K562 (cell line): ENCODE measurements around the gene PYHIN1. TPM values are rescaled to one million over a fixed set of nuclear protein-coding genes. Genes with fewer than 3 reads are reported as not detected.

Experiments
- ELF1 ChIP-seq: fragments of 200-800 bp; sonication (Bioruptor generic); IDR thresholded peaks from 2 replicates; pipeline ENCODE4 v1.6.1; 2016; ENCODE audit warnings: missing genetic modification characterization, missing compliant biosample characterization
- ERF ChIP-seq: fragments of 450-650 bp; formaldehyde crosslinking; IDR thresholded peaks from 2 replicates; pipeline ENCODE4 v1.4.0; 2020; ENCODE audit warnings: mild to moderate bottlenecking, mixed read lengths
- EWSR1 ChIP-seq: fragments of 450-650 bp; IDR thresholded peaks from 2 replicates; pipeline ENCODE4 v1.6.1; 2018; ENCODE audit warnings: borderline replicate concordance, mild to moderate bottlenecking, low read depth, moderate library complexity; ENCODE audit not compliant: partially characterized antibody
- HDAC8 ChIP-seq: fragments of 450-650 bp; IDR thresholded peaks from 2 replicates; pipeline ENCODE4 v1.6.1; 2016; ENCODE audit warnings: mild to moderate bottlenecking, missing genetic modification characterization, moderate library complexity, missing compliant biosample characterization
- LARP7 ChIP-seq: fragments of 450-650 bp; IDR thresholded peaks from 2 replicates; pipeline ENCODE4 v1.6.1; 2016
- NR1H2 ChIP-seq: sonication (generic); formaldehyde crosslinking; IDR thresholded peaks from 2 replicates; pipeline ENCODE4 v1.4.0; 2020; ENCODE audit warnings: mild to moderate bottlenecking, missing genetic modification reagents
- SETDB1 ChIP-seq: IDR thresholded peaks from one replicate; pipeline ENCODE4 v1.6.1; 2012; ENCODE audit warnings: low read length, control low read depth, inconsistent platforms
- SLC30A9 ChIP-seq: fragments of 250-450 bp; sonication (Bioruptor Pico); IDR thresholded peaks from 2 replicates; pipeline ENCODE4 v1.8.0; 2022; ENCODE audit warnings: mild to moderate bottlenecking, moderate library complexity
- TAF1 ChIP-seq: IDR thresholded peaks from 2 replicates; pipeline ENCODE4 v1.6.1; 2011; ENCODE audit warnings: mild to moderate bottlenecking, low read length, moderate library complexity; ENCODE audit not compliant: insufficient read depth, control insufficient read depth, severe bottlenecking; ENCODE audit errors: extremely low read depth
- TCFL5 ChIP-seq: fragments of 250-450 bp; sonication (Bioruptor Pico); conservative IDR thresholded peaks from 2 replicates; pipeline ENCODE4 v1.6.1; 2021; ENCODE audit warnings: mild to moderate bottlenecking, moderate library complexity, matching md5 sums
- TGIF2 ChIP-seq: sonication (generic); formaldehyde crosslinking; IDR thresholded peaks from 2 replicates; pipeline ENCODE4 v1.8.1; 2022; ENCODE audit warnings: mild to moderate bottlenecking, missing genetic modification reagents, moderate library complexity
- ZNF280A ChIP-seq: fragments of 450-650 bp; IDR thresholded peaks from 2 replicates; pipeline ENCODE4 v1.6.1; 2018; ENCODE audit warnings: mild to moderate bottlenecking, low read depth; ENCODE audit not compliant: partially characterized antibody
- ZNF740 ChIP-seq, 3 experiments: fragments of 200-800 bp in 1 of 3; sonication (Bioruptor generic) in 1 of 3; sonication (generic) in 1 of 3; formaldehyde crosslinking in 1 of 3; IDR thresholded peaks; 2 replicates each; pipeline versions ENCODE4 v1.6.1 to v1.8.0; 2016 to 2022; ENCODE audit warnings: mild to moderate bottlenecking in 2 of 3, missing compliant biosample characterization in 2 of 3, missing genetic modification characterization in 2 of 3, missing genetic modification reagents in 1 of 3
- polyA plus RNA-seq, 8 experiments: library from polyadenylated mRNA; depleted of rRNA in 4 of 8; stranded (reverse) in 5 of 8; unstranded in 3 of 8; fragments of >200 nt; fragmentation: Nextera tagmentation in 2 of 8; fragmentation: Illumina TruSeq in 1 of 8; extraction: Ambion mirVana in 2 of 8; extraction: Trizol in 1 of 8; gene quantifications; 2 replicates each; pipeline versions ENCODE4 v1.2.1 to v1.2.3, GENCODE V29; 2011 to 2014; ENCODE audit warnings: inconsistent platforms in 1 of 8, missing spikeins in 1 of 8
- total RNA-seq, 7 experiments: library from RNA; depleted of rRNA in 6 of 7; stranded (reverse); fragments of >200 nt in 6 of 7; fragmentation: Illumina TruSeq in 2 of 7; extraction: Trizol in 2 of 7; gene quantifications; 2 replicates each; pipeline versions ENCODE4 v1.2.1 to v1.2.3, GENCODE V29; 2011 to 2021; ENCODE audit warnings: low replicate concordance in 1 of 7
- TF ChIP-seq, protein P1 (sequence below): IDR thresholded peaks from 2 replicates; pipeline ENCODE4 v1.6.1; 2012; ENCODE audit warnings: low read depth, low read length, improper control_type of control experiment, borderline replicate concordance
- TF ChIP-seq, protein P2 (sequence below): fragments of 450-650 bp; conservative IDR thresholded peaks from 2 replicates; pipeline ENCODE4 v1.6.1; 2016; ENCODE audit warnings: missing genetic modification characterization, low read depth, mild to moderate bottlenecking, control low read depth, missing compliant biosample characterization
- TF ChIP-seq, protein P3 (sequence below): sonication (generic); formaldehyde crosslinking; IDR thresholded peaks from 2 replicates; pipeline ENCODE4 v1.8.1; 2023; ENCODE audit warnings: mild to moderate bottlenecking, missing genetic modification reagents

Gene PYHIN1
- total and polyA plus RNA-seq, 9 of the 15 experiments (the other 6 are each of a cell fraction or from before 2014, with no cell fraction given) = not detected

GRCh38 chr1:159009704-159010361, 78.5 kb downstream of the PYHIN1 start, which contains the start of gene IFI16 (continued):
- TF ChIP-seq ZNF280A (no peak), SETDB1 (no peak), TAF1 (no peak), TGIF2 (CRISPR knock-in tag) (no peak), HDAC8 (no peak), ELF1 (peak; percentile 26; the same call in 1 of the 2 replicates), TCFL5 (CRISPR knock-in tag) (0 out of 2 replicates have a peak, but pooled peaks have one; percentile 9), NR1H2 (CRISPR knock-in tag) (no peak), ERF (CRISPR knock-in tag) (no peak), SLC30A9 (CRISPR knock-in tag) (no peak), LARP7 (no peak), EWSR1 (no peak), ZNF740 (CRISPR knock-in tag; IDR thresholded peaks at IDR 0.05) (no peak), ZNF740 (tag; IDR thresholded peaks at IDR 0.05) (no peak)
- TF ChIP-seq, protein P1, sequence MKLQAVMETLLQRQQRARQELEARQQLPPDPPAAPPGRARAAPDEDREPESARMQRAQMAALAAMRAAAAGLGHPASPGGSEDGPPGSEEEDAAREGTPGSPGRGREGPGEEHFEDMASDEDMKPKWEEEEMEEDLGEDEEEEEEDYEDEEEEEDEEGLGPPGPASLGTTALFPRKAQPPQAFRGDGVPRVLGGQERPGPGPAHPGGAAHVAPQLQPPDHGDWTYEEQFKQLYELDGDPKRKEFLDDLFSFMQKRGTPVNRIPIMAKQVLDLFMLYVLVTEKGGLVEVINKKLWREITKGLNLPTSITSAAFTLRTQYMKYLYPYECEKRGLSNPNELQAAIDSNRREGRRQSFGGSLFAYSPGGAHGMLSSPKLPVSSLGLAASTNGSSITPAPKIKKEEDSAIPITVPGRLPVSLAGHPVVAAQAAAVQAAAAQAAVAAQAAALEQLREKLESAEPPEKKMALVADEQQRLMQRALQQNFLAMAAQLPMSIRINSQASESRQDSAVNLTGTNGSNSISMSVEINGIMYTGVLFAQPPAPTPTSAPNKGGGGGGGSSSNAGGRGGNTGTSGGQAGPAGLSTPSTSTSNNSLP = no peak
- TF ChIP-seq, protein P2, sequence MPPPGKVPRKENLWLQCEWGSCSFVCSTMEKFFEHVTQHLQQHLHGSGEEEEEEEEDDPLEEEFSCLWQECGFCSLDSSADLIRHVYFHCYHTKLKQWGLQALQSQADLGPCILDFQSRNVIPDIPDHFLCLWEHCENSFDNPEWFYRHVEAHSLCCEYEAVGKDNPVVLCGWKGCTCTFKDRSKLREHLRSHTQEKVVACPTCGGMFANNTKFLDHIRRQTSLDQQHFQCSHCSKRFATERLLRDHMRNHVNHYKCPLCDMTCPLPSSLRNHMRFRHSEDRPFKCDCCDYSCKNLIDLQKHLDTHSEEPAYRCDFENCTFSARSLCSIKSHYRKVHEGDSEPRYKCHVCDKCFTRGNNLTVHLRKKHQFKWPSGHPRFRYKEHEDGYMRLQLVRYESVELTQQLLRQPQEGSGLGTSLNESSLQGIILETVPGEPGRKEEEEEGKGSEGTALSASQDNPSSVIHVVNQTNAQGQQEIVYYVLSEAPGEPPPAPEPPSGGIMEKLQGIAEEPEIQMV = no peak
- TF ChIP-seq, protein P3, sequence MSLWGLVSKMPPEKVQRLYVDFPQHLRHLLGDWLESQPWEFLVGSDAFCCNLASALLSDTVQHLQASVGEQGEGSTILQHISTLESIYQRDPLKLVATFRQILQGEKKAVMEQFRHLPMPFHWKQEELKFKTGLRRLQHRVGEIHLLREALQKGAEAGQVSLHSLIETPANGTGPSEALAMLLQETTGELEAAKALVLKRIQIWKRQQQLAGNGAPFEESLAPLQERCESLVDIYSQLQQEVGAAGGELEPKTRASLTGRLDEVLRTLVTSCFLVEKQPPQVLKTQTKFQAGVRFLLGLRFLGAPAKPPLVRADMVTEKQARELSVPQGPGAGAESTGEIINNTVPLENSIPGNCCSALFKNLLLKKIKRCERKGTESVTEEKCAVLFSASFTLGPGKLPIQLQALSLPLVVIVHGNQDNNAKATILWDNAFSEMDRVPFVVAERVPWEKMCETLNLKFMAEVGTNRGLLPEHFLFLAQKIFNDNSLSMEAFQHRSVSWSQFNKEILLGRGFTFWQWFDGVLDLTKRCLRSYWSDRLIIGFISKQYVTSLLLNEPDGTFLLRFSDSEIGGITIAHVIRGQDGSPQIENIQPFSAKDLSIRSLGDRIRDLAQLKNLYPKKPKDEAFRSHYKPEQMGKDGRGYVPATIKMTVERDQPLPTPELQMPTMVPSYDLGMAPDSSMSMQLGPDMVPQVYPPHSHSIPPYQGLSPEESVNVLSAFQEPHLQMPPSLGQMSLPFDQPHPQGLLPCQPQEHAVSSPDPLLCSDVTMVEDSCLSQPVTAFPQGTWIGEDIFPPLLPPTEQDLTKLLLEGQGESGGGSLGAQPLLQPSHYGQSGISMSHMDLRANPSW = no peak
